Choroid plexus epithelial cell (primary cell): ENCODE data around the gene VAMP2.
A peak's percentile ranks its signal among the peaks of the same experiment; 100 is the strongest.

Source experiments
- DNase-seq: peaks from one replicate; pipeline ENCODE4 v3.0.0-alpha.2; 2010; ENCODE audit warnings: low read depth
- H3K4me3 ChIP-seq: 2 replicates; pipeline ENCODE4 v1.5.1; 2011; ENCODE audit warnings: low read depth, mild to moderate bottlenecking, control low read depth, low read length, moderate library complexity
- TF ChIP-seq, protein P1 (sequence below): conservative IDR thresholded peaks from 2 replicates; pipeline ENCODE4 v1.5.1; 2011; ENCODE audit warnings: low read depth, mild to moderate bottlenecking, control low read depth, inconsistent platforms, low read length, moderate library complexity

The VAMP2 gene

DNA sequence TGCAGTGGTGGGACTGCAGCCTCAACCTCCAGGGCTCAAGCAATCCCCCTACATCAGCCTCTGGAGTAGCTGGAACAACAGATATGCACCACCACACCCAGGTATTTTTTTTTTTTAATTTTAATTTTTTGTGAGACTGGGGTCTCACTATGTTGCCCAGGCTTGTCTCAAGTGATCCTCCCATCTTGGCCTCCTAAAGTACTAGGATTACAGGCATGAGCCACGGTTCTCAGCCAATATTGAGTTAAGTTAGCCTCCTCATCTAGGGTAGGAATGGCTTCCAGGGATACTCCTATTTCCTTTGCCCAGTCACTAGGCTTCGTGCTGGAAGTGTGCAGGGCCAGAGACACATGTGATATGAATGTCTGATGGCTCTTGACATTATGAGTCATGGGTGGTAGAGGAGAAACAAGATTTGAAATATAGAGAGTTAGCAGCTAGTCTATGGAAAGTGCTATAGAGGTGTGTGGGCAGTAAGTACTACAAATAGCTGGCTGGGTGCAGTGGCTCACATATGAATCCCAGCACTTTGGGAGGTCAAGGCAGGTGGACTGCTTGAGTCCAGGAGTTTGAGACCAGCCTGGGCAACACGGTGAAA, 30.8 kb downstream of the VAMP2 start:
- no peak overlapping the region for H3K4me3 ChIP-seq
- TF ChIP-seq, protein P1, sequence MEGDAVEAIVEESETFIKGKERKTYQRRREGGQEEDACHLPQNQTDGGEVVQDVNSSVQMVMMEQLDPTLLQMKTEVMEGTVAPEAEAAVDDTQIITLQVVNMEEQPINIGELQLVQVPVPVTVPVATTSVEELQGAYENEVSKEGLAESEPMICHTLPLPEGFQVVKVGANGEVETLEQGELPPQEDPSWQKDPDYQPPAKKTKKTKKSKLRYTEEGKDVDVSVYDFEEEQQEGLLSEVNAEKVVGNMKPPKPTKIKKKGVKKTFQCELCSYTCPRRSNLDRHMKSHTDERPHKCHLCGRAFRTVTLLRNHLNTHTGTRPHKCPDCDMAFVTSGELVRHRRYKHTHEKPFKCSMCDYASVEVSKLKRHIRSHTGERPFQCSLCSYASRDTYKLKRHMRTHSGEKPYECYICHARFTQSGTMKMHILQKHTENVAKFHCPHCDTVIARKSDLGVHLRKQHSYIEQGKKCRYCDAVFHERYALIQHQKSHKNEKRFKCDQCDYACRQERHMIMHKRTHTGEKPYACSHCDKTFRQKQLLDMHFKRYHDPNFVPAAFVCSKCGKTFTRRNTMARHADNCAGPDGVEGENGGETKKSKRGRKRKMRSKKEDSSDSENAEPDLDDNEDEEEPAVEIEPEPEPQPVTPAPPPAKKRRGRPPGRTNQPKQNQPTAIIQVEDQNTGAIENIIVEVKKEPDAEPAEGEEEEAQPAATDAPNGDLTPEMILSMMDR = no peak
- DNase-seq = no peak

DNA sequence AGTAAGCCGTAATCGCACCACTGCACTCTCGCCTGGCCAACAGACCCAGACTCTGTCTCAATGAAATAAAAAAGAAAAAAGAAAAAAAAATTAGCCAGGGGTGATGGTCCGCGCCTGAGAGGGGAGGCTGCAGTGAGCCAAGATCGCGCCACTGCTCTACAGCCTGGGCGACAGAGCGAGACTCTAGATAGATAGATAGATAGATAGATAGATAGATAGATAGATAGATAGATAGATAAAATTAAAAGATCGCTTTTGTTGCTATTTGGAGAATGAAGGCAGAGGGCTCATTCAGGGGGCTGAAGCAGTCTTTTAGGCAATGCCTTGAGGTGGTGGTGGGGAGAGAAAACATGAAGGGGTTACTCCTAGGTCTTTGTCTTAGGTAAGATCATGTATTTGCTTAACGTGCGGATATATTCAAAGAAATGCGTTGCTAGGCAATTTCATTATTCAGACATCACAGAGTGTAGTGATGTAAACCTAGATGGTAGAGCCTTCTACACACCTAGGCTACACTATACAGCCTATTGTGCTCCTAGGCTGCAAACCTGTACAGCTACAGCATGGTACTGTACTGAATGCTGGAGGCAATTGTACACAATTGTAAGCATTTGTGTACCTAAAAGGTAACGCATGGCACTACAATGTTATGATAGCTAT, 34.5 kb downstream of the VAMP2 start:
- TF ChIP-seq, protein P1 = no peak
- DNase-seq = no peak
- no peak overlapping the region for H3K4me3 ChIP-seq

DNA sequence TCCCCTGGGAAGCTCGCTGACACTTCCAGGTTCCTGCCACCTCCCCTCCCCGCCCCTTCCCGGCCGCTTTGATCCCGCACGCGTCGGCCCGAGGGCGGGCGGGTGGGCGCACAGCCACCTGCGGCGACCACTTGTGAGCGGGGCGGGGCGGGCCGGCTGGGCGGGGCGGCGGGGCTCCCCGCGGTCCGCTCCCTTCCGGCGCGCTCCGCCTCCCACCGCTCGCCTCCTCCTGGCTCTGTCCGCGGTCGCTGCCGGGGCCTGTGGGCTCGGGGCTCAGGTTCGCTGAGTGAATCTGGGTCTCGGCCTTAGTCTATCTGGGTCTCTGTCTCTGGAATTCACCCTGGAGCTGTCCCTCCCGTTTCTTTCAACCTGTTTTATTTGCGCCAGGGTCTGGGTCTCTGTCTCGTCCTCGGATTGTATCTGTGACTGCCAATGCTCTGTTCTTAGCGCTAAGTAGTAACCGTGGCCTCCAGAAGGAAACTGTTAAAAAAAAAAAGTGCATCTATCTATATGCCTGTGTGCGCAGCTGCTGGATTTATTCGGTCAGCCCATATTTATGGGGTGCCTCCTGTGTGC, 36.2 kb downstream of the VAMP2 start:
- H3K4me3 ChIP-seq = peak overlapping the region; percentile 62
- peak; percentile 62 for DNase-seq
- TF ChIP-seq, protein P1 = no peak

DNA sequence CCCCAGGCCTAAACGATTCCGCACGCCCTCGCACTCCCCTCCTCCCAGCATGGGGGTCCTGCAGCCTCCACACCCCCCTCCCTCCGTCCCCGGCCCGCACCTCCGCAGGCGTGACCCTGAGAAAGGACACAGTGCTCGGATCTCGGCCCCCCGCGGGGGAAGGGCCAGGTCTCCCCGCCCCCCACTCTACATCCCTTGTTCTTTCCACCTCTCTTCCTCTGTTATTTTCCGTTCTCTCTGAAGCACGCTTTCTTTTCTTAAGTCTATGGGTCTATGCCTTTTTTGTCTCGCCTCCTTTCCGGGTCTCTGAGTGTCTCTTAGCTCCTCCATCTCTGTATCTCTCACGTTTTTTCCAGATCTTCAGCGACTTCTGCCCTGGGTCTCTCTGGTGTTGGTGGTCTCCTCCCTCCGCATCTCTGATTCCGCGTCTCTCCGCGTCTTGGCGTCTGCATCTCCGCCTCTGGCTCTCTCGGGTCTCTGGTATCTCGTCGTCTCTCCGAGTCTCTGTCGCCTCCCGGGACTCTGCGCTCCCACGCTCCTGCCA, 36.7 kb downstream of the VAMP2 start:
- no peak for DNase-seq
- TF ChIP-seq, protein P1 = no peak
- H3K4me3 ChIP-seq = peak overlapping the region; percentile 62

DNA sequence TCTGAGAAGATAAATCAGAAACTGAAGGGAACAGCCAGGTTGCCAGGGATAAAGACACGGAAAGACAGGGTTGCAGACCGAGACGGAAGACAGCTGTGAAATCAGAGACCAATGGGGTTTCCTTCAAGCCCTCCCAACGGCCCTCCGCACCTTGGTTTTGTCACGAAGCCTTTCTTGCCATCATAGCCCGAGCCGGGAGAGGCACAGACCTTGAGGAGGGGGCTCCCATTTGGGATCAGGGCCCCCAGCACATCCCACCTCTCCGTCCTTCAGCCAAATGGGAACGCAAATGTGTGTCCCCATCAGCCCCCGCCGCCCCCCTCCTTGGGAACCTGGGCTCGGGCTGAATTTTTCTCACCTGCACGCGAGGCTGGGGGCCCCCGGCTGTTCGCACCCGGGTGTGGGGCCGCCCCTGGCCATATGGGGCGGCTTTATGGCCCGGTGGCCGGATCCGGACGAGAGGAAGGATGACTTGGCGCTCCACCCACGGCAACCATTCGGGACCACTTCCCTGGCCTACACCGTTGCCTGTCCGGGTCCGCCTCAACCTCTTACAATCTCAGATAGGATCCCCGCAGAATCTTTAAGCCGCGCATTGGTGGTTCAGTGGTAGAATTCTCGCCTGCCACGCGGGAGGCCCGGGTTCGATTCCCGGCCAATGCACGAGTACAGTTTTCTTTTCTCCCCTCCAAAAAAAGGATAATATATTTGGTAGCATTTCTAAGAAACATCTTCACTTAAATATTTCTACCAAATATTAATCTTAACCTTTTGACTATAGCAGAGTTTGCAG, 37.4 kb downstream of the VAMP2 start:
- peak; percentile 68 for DNase-seq
- peak overlapping the region; percentile 62 for H3K4me3 ChIP-seq
- TF ChIP-seq, protein P1 = no peak

DNA sequence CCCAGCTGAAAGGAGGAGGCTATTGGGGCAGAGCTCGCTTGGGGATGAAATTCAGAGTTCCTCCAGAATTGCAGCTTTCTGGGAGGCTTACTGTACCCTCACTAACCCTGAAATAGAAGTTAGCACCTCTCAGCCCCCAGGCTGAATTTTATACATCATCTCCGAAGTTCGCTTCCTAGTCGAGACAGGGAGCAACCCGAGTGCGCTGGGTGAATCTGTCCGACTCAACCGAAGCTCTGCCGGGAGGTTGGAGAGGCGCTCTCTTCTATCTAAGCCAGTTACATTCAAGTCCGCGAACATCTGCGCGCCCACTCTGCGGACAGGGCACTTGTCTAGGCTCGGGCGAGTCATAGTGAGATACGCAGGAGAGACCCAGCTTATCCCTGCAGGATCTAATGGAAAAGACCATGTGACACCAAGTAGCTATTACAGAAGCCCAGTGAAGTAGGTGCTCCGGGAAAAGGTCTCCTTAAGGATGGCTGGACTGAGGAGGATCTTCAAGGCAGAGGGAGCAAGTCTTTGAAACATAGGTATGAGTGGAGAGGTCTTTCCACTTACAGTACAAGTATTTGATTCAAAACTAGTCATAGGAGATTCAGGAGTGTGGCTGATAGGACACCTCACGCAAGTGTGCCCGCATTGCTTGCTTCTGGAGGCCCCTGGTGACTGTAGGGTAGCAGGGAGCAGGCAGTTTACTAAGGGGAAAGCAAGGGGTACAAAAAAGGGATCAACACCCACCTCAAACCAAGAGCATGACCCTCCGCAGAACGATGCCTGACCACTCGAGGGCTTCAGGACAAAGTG, 38.2 kb downstream of the VAMP2 start:
- peak overlapping the region; percentile 58 for H3K4me3 ChIP-seq
- TF ChIP-seq, protein P1 = no peak
- peak; percentile 49 for DNase-seq
